NB4 (cell line): ENCODE results near the gene MARK4.

Experiments used
- CTCF ChIP-seq: IDR thresholded peaks from one replicate; pipeline ENCODE4 v1.5.1; 2012; ENCODE audit warnings: low read depth, low read length
- POLR2A ChIP-seq: IDR thresholded peaks from 2 replicates; pipeline ENCODE4 v1.6.1; 2011; ENCODE audit warnings: mild to moderate bottlenecking; ENCODE audit not compliant: insufficient read length; ENCODE audit errors: extremely low read depth

GRCh38 chr19:45244133-45244794 lies 6.8 kb upstream of the MARK4 start:
- TF ChIP-seq CTCF = no peak
- TF ChIP-seq POLR2A = no peak
